ENCODE results near the gene LTBR.

Gene LTBR

DNA sequence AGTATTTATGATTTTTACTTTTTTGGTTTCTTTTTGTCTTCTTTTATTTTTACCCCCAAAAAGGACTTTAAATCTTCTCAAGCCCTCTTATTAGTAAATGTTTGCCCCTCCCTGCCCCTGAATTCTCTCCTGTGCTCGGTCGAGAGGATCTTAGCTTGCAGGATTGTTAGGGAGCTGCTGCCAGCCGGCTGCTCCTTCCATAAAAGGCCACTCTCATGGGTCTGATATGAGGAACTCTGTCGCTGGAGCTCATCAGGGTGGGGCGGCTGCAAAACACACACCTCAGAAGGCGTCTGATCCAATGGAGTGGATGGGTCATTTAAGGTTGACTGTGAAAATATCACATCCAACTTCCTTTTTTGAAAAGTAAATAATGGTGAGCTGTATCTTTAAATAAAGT is 8.5 kb downstream of the LTBR start:
- H3K4me3 ChIP-seq (ENCODE audit: low read depth, low read length) = no peak overlapping the region
- TF ChIP-seq, protein P1, sequence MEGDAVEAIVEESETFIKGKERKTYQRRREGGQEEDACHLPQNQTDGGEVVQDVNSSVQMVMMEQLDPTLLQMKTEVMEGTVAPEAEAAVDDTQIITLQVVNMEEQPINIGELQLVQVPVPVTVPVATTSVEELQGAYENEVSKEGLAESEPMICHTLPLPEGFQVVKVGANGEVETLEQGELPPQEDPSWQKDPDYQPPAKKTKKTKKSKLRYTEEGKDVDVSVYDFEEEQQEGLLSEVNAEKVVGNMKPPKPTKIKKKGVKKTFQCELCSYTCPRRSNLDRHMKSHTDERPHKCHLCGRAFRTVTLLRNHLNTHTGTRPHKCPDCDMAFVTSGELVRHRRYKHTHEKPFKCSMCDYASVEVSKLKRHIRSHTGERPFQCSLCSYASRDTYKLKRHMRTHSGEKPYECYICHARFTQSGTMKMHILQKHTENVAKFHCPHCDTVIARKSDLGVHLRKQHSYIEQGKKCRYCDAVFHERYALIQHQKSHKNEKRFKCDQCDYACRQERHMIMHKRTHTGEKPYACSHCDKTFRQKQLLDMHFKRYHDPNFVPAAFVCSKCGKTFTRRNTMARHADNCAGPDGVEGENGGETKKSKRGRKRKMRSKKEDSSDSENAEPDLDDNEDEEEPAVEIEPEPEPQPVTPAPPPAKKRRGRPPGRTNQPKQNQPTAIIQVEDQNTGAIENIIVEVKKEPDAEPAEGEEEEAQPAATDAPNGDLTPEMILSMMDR (IDR thresholded peaks at IDR 0.05; ENCODE audit: low read depth, low read length) = no peak
- in situ Hi-C loops (cut with HindIII; ENCODE audit: low sequenced_read_pairs) = no loop called here
- DNase-seq (ENCODE audit: low read depth, low spot score) = no peak

DNA sequence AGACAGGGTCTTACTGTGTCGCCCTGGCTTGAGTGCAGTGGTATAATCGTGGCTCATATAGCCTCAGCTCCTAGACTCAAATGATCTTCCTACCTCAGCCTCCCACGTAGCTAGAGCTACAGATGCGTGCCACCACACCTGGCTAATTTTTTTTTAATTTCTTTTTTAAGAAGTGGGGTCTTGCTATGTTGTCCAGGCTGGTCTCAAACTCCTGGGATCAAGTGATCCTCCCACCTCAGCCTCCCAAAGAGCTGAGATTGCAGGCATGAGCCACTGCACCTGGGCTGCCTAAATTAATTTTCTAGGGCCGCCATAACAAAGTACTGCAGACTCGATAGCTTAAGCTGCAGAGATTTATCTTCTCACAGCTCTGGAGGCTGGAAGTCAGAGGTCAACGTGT is 9.1 kb downstream of the LTBR start:
- in situ Hi-C loops (cut with HindIII; ENCODE audit: low sequenced_read_pairs) = no loop called here
- no peak for DNase-seq (ENCODE audit: low read depth, low spot score)
- TF ChIP-seq, protein P1 (IDR thresholded peaks at IDR 0.05; ENCODE audit: low read depth, low read length) = no peak
- H3K4me3 ChIP-seq (ENCODE audit: low read depth, low read length) = no peak overlapping the region

DNA sequence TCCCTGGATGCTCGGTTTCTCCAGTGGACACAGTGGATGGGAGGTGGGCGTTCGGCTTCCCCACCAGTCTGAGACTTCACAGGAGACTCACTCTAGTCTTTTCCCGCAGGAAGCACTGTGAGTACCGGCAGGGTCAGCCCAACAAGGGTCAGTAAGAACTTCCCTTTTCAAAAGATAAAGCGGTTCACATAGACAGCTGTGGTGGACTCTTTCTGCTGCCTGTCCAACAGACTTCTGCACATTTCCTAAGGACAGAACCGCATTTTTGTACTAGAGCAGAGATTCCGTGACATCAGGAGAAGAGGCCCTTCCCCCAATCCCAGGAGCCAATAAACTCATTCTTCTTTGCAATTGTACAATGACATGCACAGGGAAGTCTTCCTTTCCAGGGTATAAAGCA is 10.4 kb downstream of the LTBR start:
- TF ChIP-seq, protein P1 (IDR thresholded peaks at IDR 0.05; ENCODE audit: low read depth, low read length) = no peak
- in situ Hi-C loops (cut with HindIII; ENCODE audit: low sequenced_read_pairs) = no loop called here
- no peak overlapping the region for H3K4me3 ChIP-seq (ENCODE audit: low read depth, low read length)
- no peak for DNase-seq (ENCODE audit: low read depth, low spot score)

DNA sequence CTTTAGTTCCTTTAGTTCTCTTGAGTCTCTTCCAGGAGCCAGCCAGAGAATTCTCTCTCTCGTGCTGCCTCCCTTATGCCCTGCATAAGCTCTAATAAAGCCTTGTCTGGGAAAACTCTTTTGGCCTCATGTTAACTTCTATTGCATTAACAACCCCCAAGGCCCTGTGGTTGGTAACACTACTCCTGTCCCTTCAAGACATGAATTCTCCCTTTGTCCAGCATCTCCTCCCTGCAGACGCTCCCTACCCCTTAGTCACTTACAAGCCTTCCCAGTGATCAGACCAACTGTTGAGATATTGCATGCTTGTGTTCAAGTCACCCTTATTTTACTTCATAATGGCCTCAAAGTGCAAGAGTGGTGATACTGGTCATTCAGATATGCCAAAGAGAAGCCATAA is 12.1 kb downstream of the LTBR start:
- H3K4me3 ChIP-seq (ENCODE audit: low read depth, low read length) = no peak overlapping the region
- in situ Hi-C loops (cut with HindIII; ENCODE audit: low sequenced_read_pairs) = no loop called here
- TF ChIP-seq, protein P1 (IDR thresholded peaks at IDR 0.05; ENCODE audit: low read depth, low read length) = no peak
- no peak for DNase-seq (ENCODE audit: low read depth, low spot score)

DNA sequence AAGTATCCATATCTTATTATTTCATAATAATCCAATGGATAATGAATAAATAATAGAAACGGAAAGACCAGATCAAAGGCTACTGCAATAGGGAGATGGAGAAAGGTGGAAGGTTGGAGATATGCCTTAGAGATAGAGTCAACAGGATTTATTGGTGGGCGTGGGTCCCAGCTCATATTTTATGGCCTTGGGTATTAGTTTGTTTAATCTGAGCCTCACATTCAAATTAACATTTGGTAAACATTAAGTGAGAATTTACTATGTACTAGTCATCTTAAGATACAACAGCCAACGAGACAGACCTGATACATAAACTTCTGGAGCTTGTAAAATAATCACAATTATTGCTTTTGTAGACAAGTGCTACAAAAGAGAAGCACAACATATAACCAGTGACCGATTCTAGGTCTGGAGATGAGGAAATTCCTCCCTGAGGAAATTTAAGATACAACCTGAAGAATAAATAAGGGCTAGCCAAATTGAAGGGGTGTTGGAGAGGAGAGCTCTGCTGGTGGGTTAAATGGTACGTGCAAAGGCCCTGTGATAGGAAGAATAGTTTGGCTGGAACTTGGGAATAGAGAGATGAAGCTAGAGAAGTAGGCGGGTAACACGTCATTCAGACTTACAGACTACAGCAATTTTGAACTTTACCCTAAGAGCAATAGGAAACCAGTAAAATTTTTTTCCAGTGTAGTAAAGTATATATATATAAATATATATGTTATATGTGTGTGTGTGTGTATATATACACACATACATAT is 16.1 kb downstream of the LTBR start:
- TF ChIP-seq, protein P1 (IDR thresholded peaks at IDR 0.05; ENCODE audit: low read depth, low read length) = no peak
- H3K4me3 ChIP-seq (ENCODE audit: low read depth, low read length) = no peak overlapping the region
- DNase-seq (ENCODE audit: low read depth, low spot score) = no peak
- in situ Hi-C loops (cut with HindIII; ENCODE audit: low sequenced_read_pairs) = no loop called here

DNA sequence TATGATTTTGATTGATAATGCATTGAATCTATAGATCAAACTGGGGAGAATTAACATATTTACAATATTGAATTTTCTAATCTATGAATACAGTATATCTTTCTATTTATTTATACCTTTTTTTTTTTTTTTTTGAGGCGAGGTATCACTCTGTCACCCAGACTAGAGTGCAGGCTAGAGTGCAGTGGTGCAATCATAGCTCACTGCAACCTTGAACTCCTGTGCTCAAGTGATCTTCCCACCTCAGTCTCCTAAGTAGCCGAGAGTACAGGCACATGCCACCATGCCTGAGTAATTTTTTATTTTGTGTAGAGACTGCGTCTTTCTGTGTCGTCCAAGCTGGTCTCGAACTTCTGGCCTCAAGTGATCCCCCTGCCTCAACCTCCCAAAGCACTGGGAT is 20.4 kb downstream of the LTBR start:
- no peak overlapping the region for H3K4me3 ChIP-seq (ENCODE audit: low read depth, low read length)
- in situ Hi-C loops (cut with HindIII; ENCODE audit: low sequenced_read_pairs) = no loop called here
- TF ChIP-seq, protein P1 (IDR thresholded peaks at IDR 0.05; ENCODE audit: low read depth, low read length) = no peak
- no peak for DNase-seq (ENCODE audit: low read depth, low spot score)
